ENCODE measurements around the gene NUP98.
"Not testable (repeated sequence)": the region's sequence is repeated elsewhere in the genome, so short reads cannot be mapped to it uniquely, and the experiment has no call there.

The NUP98 gene

DNA sequence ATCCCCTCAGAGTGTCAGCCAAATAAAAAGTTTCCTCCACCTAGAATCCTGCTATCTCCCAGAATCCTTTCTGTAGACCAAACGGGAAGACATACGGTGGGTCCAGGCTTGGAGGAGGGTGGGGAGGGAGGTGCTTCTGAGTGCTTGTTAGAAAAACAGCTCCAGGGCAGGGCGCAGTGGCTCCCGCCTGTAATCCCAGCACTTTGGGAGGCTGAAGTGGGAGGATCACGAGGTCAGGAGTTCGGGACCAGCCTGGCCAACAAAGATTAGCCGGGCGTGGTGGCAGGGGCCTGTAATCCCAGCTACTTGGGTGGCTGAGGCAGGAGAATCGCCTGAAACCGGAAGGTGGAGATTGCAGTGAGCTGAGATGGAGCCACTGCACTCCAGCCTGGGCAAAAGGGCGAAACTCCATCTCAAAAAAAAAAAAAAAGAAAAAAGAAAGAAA lies 154.2 kb downstream of the NUP98 start:
- not testable (repeated sequence) for DNase-seq (ENCODE audit: low read depth in 1 of 2, low spot score in 1 of 2)

GRCh38 chr11:3642071-3642951 lies 155.0 kb downstream of the NUP98 start:
- peak; percentile 51 to 64 for DNase-seq (ENCODE audit: low read depth in 1 of 2, low spot score in 1 of 2)

- DNase-seq (ENCODE audit: low read depth in 1 of 2, low spot score in 1 of 2), result no peak
Observed at GRCh38 chr11:3641701-3642070, 155.7 kb downstream of the NUP98 start, which contains the start of gene ART5. Gene ART5, minus strand, starts transcription at chr11:3641992. Its CDS starts 130 bp downstream, at chr11:3641862.

GRCh38 chr11:3641191-3641590 lies 156.2 kb downstream of the NUP98 start:
- DNase-seq (ENCODE audit: low read depth in 1 of 2, low spot score in 1 of 2), result no peak

GRCh38 chr11:3639841-3640240 lies 157.5 kb downstream of the NUP98 start:
- DNase-seq (ENCODE audit: low read depth in 1 of 2, low spot score in 1 of 2), result no peak

DNA sequence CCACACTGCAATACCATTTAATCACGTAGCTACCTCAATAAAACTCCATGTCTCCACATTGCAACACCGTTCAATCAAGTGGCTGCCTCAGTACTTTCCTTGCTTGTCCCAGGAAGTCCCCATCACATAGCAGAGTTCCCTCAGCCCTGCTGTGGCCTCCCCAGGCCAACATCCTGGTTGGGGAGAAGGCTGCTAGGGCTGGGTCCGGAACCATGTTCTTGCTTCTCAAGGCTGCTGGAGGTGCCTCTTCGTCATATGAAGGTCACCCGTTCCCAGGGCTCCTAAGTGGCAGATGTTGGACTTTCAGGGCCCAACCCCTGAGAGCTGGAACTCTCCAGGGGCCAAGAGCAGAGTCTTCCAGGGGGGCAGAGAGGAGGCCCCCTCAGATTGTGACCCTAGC lies 158.8 kb downstream of the NUP98 start:
- DNase-seq (ENCODE audit: low read depth in 1 of 2, low spot score in 1 of 2), result no peak

- no peak for DNase-seq (ENCODE audit: low read depth in 1 of 2, low spot score in 1 of 2)
Observed at GRCh38 chr11:3637201-3637600, 160.2 kb downstream of the NUP98 start.

GRCh38 chr11:3635641-3636375 lies 161.5 kb downstream of the NUP98 start:
- DNase-seq (ENCODE audit: low read depth in 1 of 2, low spot score in 1 of 2), result no peak

GRCh38 chr11:3632070-3632660 lies 165.2 kb downstream of the NUP98 start:
- DNase-seq (ENCODE audit: low read depth in 1 of 2, low spot score in 1 of 2), result no peak

DNA sequence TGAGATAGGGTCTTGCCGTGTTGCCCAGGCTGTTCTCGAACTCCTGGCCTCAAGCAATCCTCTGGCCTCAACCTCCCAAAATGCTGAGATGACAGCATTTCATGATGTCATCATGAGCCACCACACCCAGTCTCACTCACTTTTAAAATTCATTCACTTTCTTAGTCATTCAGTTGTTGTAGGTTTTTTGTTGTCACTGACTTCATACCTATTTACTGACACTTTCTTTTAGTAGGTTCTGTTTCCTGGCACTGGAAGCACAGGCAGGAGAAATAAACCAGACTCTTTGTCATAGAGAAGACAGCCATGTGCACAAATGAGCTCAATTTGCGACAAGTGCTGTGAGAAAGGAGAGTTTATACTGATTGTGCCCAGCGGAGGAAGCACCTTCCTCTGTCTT lies 166.0 kb downstream of the NUP98 start:
- DNase-seq (ENCODE audit: low read depth in 1 of 2, low spot score in 1 of 2), result no peak

GRCh38 chr11:3627291-3627690 lies 170.1 kb downstream of the NUP98 start:
- no peak for DNase-seq (ENCODE audit: low read depth in 1 of 2, low spot score in 1 of 2)

GRCh38 chr11:3626250-3626960 lies 170.9 kb downstream of the NUP98 start:
- no peak for DNase-seq (ENCODE audit: low read depth in 1 of 2, low spot score in 1 of 2)

Data from activated T-helper 1 cell treated with anti-CD3 and anti-CD28 coated beads, Interleukin-2, amount 50 U/mL, for 16 hours (primary cell).